ENCODE results near the gene THAP10.

The THAP10 gene

GRCh38 chr15:70857562-70858285 lies 34.5 kb downstream of the THAP10 start:
- no peak for TF ChIP-seq CTCF (conservative IDR thresholded peaks at IDR 0.05; ENCODE audit: low read depth, low read length)
- no peak overlapping the region for H3K4me3 ChIP-seq (ENCODE audit: low read length)
- DNase-seq (ENCODE audit: low read depth): no peak

- DNase-seq (ENCODE audit: low read depth): peak; percentile 91
- no peak overlapping the region for H3K4me3 ChIP-seq (ENCODE audit: low read length)
- no peak for TF ChIP-seq CTCF (conservative IDR thresholded peaks at IDR 0.05; ENCODE audit: low read depth, low read length)
Observed at GRCh38 chr15:70856884-70857561, 35.2 kb downstream of the THAP10 start.

GRCh38 chr15:70856177-70856883 lies 35.9 kb downstream of the THAP10 start:
- no peak for TF ChIP-seq CTCF (conservative IDR thresholded peaks at IDR 0.05; ENCODE audit: low read depth, low read length)
- DNase-seq (ENCODE audit: low read depth): no peak
- H3K4me3 ChIP-seq (ENCODE audit: low read length): no peak overlapping the region

GRCh38 chr15:70855764-70856163 lies 36.5 kb downstream of the THAP10 start:
- no peak for DNase-seq (ENCODE audit: low read depth)
- TF ChIP-seq CTCF (conservative IDR thresholded peaks at IDR 0.05; ENCODE audit: low read depth, low read length): no peak
- H3K4me3 ChIP-seq (ENCODE audit: low read length): no peak overlapping the region

- TF ChIP-seq CTCF (conservative IDR thresholded peaks at IDR 0.05; ENCODE audit: low read depth, low read length): peak; percentile 17
- no peak for DNase-seq (ENCODE audit: low read depth)
- peak overlapping the region; percentile 77 for H3K4me3 ChIP-seq (ENCODE audit: low read length)
Observed at GRCh38 chr15:70854666-70854976, 37.6 kb downstream of the THAP10 start.

GRCh38 chr15:70853973-70854665 lies 38.1 kb downstream of the THAP10 start, which contains the start of gene LARP6:
LARP6 (minus strand) TSS chr15:70854157; CDS start chr15:70854088, 69 bp downstream.
- peak within 1 kb of the TSS; percentile 77 for H3K4me3 ChIP-seq (ENCODE audit: low read length)
- TF ChIP-seq CTCF (conservative IDR thresholded peaks at IDR 0.05; ENCODE audit: low read depth, low read length): no peak
- no peak for DNase-seq (ENCODE audit: low read depth)

Measured in retinal pigment epithelial cell (primary cell).